H7 (cell line): ENCODE results near the gene FANCE. TPM values are rescaled to one million over a fixed set of nuclear protein-coding genes. Genes with fewer than 3 reads are reported as not detected.
"Not testable (repeated sequence)": the region's sequence is repeated elsewhere in the genome, so short reads cannot be mapped to it uniquely, and the experiment has no call there.

Experiments used
- DNase-seq: peaks from one replicate; pipeline ENCODE4 v3.0.0; 2012
- H3K27me3 ChIP-seq: 2 replicates; pipeline ENCODE4 v1.6.0; 2011; ENCODE audit warnings: mild to moderate bottlenecking, low read length; ENCODE audit not compliant: control insufficient read depth, insufficient read depth
- H3K36me3 ChIP-seq: replicated peaks from 2 replicates; pipeline ENCODE4 v1.5.1; 2011; ENCODE audit warnings: low read length; ENCODE audit not compliant: control insufficient read depth, insufficient read depth
- H3K4me3 ChIP-seq: 2 replicates; pipeline ENCODE4 v1.5.1; 2011; ENCODE audit warnings: low read depth, mild to moderate bottlenecking, control low read depth, low read length, moderate library complexity; ENCODE audit not compliant: insufficient read depth
- total RNA-seq: library from RNA; depleted of rRNA; stranded (reverse); fragments of >200 nt; shearing (Covaris generic); gene quantifications from 2 replicates; pipeline ENCODE4 v1.2.3, GENCODE V29; 2014

FANCE gene
- total RNA-seq, 1 experiment from 2014 or later: 18.7 TPM

DNA sequence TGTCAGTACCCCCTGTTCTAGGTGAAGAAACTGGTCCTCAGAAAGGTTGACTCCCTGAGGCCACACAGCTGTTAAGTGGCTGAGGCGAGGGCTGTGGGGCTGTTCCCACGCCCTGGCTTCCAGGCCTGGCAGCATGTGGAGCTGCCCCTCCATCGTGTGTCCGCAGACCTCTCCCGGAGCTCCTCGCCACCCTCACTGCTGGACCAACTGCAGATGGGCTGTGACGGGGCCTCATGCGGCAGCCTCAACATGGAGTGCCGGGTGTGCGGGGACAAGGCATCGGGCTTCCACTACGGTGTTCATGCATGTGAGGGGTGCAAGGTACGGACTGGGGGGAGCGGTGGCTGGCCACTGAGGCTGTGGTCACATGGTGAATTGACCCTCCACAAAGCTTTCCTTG lies 32.2 kb upstream of the FANCE start:
- no peak for DNase-seq
- no peaks in the 10 kb centered on the region; the same call in 1 of the 2 replicates for H3K36me3 ChIP-seq
- H3K27me3 ChIP-seq: no peaks in the 10 kb centered on the region
- no peak overlapping the region for H3K4me3 ChIP-seq

DNA sequence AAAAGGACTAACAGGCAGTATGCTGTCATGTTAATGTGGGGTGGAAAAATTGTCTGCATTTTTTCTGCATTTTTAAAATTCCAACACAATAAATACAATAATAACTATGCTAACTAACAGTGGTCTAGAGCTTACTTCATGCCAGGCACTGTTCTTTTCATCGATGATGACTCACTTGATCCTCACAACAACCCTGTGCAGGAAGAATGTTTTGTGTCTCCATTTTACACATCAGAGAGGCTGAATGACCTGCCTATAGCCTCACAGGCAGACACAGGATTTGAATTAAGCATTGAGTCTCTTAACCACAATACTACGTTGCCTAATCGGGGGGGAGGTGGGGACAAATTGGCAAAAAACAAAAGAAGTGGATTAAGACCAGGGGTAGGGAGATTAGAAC lies 26.9 kb upstream of the FANCE start:
- no peak for DNase-seq
- H3K27me3 ChIP-seq: no peaks in the 10 kb centered on the region

DNA sequence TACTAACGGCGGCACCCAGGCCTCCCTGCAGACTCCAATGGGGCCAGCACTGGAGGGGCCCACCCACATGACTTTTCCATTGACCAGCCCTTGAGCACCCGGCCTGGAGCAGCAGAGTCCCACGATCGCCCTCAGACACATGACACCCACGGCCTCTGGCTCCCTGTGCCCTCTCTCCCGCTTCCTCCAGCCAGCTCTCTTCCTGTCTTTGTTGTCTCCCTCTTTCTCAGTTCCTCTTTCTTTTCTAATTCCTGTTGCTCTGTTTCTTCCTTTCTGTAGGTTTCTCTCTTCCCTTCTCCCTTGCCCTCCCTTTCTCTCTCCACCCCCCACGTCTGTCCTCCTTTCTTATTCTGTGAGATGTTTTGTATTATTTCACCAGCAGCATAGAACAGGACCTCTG lies 26.1 kb upstream of the FANCE start:
- DNase-seq: peak; percentile 44
- Histone ChIP-seq H3K36me3 (no peaks in the 10 kb centered on the region; the same call in none of the 2 replicates), H3K4me3 (no peak overlapping the region), H3K27me3 (no peaks in the 10 kb centered on the region)

More for the DNA sequence above, 26.9 kb upstream of the FANCE start:
- Histone ChIP-seq H3K36me3 (no peaks in the 10 kb centered on the region; the same call in none of the 2 replicates), H3K4me3 (no peak overlapping the region)

DNA sequence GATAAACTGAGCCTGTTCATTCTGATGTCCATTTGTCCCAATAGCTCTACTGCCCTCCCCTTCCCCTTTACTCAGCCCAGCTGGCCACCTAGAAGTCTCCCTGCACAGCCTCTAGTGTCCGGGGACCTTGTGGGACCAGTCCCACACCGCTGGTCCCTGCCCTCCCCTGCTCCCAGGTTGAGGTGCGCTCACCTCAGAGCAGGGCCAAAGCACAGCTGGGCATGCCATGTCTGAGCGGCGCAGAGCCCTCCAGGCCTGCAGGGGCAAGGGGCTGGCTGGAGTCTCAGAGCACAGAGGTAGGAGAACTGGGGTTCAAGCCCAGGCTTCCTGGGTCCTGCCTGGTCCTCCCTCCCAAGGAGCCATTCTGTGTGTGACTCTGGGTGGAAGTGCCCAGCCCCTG lies 24.7 kb upstream of the FANCE start:
- no peaks in the 10 kb centered on the region for H3K27me3 ChIP-seq
- H3K36me3 ChIP-seq: no peaks in the 10 kb centered on the region; the same call in none of the 2 replicates
- no peak overlapping the region for H3K4me3 ChIP-seq
- no peak for DNase-seq

DNA sequence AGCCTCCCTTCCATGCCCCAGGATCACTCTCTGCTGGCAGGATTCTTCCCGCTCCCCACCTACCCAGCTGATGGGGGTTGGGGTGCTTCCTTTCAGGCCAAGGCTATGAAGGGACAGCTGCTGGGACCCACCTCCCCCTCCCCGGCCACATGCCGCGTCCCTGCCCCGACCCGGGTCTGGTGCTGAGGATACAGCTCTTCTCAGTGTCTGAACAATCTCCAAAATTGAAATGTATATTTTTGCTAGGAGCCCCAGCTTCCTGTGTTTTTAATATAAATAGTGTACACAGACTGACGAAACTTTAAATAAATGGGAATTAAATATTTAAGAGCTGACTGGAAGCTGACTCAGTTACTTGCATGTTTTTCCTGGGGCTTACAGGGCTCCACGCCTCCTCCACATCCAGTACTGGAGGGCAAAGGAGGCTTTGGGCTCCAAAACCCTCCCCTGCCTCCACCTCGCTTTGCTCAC lies 24.3 kb upstream of the FANCE start:
- Histone ChIP-seq H3K4me3 (no peak overlapping the region), H3K36me3 (no peaks in the 10 kb centered on the region; the same call in none of the 2 replicates), H3K27me3 (no peaks in the 10 kb centered on the region)
- DNase-seq: peak; percentile 72

DNA sequence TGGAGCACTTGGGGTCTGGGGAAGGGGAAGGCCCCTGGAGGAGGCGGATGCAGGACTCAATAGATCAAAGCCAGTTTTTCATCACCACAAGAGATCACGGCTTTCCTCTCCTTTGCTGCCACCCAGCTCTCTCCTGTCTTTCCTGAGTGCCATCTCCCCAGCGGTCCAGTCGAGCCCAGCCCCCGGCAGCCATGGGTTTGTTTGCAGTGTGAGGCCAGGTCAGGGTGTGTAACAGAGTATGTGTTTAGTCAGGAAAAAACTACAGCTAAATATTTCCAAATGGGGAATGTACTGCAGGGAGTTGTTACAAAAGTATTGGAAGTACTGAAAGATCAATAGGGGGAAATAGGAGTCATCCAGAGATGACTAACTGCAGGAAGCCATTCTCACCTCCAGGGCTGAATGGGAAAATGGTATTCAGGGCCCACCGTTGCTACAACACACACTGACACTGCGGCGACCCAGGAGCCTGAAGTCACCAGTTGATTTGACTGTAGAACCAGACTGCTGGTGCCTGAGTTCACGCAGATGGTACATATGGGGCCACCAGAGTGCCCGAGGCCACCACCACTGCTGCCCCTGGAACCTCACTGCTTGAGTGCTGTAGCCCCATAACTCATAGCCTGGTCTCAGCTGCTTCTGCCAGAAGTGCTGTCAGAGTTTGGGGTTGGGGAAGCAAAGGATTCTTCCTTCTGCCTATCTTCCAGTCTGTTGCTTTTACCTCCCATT lies 23.6 kb upstream of the FANCE start:
- DNase-seq: no peak
- H3K4me3 ChIP-seq: no peak overlapping the region
- no peaks in the 10 kb centered on the region; the same call in none of the 2 replicates for H3K36me3 ChIP-seq
- H3K27me3 ChIP-seq: no peaks in the 10 kb centered on the region

DNA sequence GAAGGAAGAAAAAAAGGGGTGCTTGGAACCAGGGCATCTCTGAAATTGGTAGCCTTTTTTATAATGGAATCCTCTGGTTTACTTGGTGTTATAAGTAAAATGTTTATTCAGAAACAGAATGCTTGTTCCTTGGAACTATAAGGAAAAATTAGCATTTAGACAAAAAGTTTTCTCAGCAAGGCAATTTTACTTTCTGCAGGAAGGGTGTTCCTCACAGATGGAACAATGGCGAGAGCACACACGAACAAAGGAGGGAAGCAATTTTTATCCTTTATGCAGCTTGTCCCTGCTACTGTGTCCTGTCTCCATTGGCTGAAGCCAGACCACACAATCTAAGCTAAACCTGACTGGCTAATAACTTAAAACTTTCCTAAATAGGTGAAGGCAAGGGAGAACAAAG lies 22.7 kb upstream of the FANCE start:
- H3K4me3 ChIP-seq: no peak overlapping the region
- no peaks in the 10 kb centered on the region; the same call in none of the 2 replicates for H3K36me3 ChIP-seq
- no peaks in the 10 kb centered on the region for H3K27me3 ChIP-seq
- DNase-seq: no peak

DNA sequence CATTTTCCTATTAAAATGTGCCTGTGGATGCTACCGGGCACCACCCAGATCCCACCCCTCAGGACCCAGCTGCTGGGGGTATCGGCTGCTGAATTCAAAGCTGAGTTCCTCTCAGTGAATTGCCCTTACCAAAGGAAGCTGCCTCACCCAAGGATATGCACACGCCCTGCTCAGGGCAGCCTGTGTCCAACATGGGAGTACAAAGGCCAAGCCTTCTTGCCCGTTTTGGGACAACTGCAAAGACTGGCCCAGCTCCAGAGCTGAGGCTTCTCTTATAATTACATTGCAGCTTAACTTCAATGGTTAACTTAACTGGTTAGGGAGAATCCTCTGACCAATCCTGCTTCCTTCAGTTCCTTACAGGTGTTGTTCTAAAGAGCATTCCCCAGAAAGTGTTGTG lies 19.8 kb upstream of the FANCE start:
- no peak for DNase-seq
- Histone ChIP-seq H3K27me3 (no peaks in the 10 kb centered on the region), H3K4me3 (no peak overlapping the region), H3K36me3 (no peaks in the 10 kb centered on the region)

DNA sequence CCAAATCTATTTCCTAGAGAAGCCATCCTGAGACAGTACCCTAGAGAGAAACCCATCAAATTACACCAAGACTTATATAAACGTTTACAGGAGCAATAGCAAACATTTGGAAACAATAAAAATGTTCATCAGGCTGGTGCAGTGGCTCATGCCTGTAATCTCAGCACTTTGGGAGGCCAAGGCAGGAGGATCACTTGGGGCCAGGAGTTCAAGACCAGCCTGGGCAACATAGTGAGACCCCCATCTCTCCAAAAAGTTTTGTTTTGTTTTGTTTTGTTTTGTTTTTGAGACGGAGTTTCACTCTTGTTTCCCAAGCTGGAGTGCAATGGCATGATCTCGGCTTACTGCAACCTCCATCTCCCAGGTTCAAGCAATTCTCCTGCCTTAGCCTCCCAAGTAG lies 19.4 kb upstream of the FANCE start:
- H3K4me3 ChIP-seq, H3K27me3 ChIP-seq, H3K36me3 ChIP-seq, DNase-seq: not testable (repeated sequence)

DNA sequence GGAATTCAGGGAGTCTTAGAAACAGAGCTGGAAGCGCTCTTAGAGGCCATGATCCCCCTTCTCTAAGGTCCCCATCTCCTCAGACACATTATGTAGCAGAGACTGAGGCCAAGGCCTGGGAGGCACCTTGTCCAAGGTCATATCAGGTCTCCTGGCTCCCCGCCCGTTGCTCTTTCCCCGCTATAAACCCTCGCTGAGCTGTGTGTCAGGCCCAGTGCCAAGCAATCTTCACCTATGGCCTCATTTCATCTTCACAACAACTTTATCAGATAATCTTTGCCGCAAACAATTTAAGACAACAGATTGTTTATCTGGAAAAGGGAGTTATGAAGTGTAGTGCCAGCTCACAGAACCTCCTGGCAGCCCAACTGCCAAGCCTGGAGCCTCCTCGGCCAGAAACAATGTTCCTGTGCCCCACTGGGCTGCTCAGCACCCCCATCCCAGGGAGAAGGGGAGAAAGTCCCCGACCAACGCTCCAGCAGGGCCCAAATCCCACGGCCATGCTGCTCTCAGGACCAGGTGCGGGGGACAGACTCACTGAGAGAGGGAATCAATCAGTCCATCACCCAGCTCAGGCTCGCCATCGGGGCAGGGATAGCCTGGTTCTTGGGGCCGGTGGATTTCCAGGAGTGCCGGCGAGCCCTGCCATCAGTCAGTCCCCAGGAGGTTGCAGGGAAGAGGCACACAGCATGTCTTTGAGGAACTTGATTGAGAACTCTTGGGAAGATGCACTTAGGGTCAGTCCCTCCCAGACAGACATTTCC lies 16.9 kb upstream of the FANCE start:
- H3K27me3 ChIP-seq: no peaks in the 10 kb centered on the region
- no peak overlapping the region for H3K4me3 ChIP-seq
- no peaks in the 10 kb centered on the region for H3K36me3 ChIP-seq
- peak; percentile 50 for DNase-seq

DNA sequence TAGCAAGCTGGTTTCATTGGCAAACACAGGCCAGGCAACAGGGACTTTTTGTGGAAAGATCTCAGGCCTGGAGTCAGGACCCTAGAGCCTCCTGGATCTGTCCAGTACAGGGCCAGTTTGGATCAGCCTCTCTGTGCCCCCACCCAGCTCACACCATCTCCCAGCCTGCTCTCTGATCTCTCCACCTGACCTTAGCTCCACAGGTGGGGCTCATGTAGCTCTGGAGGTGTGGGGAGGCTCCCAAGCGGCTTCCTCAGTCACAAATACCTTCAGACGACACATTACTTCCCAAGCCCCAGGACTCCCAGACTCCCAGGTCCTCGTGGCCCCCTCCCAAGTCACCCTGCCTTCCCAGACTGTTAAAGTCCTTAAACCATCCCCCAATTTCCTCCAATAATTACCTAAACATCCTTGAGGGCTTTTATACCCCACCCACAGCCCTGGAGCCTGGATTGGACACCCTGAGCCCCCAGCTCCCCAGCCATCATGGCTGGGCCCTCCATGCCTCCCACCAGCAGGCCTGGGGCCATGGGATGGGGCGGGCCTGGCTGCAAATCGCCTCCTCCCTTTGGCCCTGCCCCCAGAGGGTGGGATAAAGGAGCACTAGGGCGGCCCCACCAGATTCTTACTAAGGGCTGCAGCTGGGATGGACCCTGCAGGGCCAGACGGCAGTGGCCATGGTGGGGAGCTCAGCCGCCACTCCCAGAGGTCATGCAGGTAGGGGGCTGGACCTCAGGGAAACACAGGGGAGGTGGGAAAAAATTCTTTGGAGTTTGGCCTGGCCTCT lies 15.9 kb upstream of the FANCE start:
- H3K36me3 ChIP-seq: no peaks in the 10 kb centered on the region
- no peaks in the 10 kb centered on the region for H3K27me3 ChIP-seq
- no peak overlapping the region for H3K4me3 ChIP-seq
- peak; percentile 83 for DNase-seq

DNA sequence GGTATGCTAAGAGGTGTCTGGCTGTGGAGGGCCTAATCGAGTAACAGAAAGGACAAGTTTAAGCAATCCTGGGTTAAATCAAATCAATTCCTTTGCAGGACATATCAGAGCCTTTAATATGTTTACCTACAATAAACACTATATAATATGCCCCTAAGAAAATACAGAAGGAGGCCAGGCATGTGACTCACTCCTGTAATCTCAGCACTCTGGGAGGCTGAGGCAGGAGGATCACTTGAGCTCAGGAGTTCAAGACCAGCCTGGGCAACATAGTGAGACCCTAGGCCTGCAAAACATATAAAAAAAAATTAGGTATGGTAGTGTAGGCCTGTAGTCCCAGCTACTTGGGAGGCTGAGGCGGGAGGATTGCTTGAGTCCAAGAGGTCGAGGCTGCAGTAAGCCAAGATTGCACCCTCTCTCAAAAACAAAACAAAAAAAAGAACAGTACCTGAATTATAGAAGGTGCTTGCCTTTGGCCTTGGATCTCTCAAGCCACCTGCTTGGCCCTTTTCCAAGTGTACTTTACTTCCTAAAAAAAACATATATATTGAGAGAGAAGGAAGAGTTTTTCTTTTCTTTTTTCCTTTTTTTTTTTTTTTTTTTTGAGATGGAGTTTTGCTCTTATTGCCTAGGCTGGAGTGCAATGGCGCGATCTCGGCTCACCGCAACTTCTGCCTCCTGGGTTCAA lies 13.6 kb upstream of the FANCE start:
- not testable (repeated sequence) for H3K4me3 ChIP-seq, H3K36me3 ChIP-seq, H3K27me3 ChIP-seq, DNase-seq

DNA sequence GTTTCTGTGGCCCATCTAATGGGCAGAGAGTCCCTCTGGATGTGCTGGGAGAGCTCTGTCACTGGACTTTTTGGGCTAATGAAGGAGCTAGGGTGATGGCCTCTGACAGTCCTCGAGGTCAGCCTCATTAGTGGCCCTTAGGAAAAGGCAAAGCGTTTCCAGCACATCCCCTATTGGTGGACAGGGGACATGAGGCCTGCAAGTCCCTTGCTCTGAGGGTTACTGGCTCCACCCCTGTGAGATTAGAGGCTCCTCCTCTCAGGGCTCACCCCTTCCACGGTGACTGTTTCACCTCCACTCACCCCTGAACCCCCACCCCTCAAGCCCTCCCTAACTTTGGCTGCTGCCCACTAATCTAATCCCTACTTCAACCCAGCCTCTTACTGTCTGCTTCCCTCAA lies 12.8 kb upstream of the FANCE start:
- no peaks in the 10 kb centered on the region for H3K36me3 ChIP-seq
- no peak overlapping the region for H3K4me3 ChIP-seq
- H3K27me3 ChIP-seq: no peaks in the 10 kb centered on the region
- peak; percentile 75 for DNase-seq

DNA sequence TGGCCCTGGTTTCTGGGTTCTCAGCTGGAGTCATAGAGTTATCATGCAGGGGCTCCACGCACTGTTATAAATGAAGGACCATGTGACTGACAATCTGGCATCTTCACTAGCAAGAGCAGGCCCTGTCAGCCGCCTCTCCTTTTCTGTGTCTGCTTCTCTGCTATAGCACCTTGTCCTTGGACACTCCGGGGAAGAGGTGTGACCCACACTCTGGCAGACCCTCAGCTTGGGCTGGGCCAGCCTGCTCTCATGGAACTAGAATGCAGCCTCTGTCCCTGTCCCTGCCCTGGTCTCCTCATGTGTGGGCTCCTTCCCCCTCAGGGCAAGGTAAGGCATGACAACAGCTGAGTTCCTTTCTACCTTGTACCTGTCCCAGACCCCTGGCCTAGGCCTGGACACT lies 10.9 kb upstream of the FANCE start:
- Histone ChIP-seq H3K4me3 (no peak overlapping the region), H3K36me3 (no peaks in the 10 kb centered on the region), H3K27me3 (no peaks in the 10 kb centered on the region)
- DNase-seq: no peak
